Transverse colon (tissue), 4 donors: ENCODE measurements around the gene DNAJC10.

Experiments
- EP300 ChIP-seq: sonication (generic); formaldehyde crosslinking; IDR thresholded peaks from one replicate; pipeline ENCODE4 v1.6.1; 2017; ENCODE audit warnings: antibody characterized with exemption, low read depth
- POLR2A ChIP-seq: fragments of 450-650 bp; IDR thresholded peaks from one replicate; pipeline ENCODE4 v1.6.1; 2016; ENCODE audit warnings: antibody characterized with exemption, mild to moderate bottlenecking, moderate library complexity
- POLR2AphosphoS5 ChIP-seq, 3 donors: sonication (generic); formaldehyde crosslinking; IDR thresholded peaks; one replicate each; pipeline ENCODE4 v1.6.1; 2016; ENCODE audit warnings: antibody characterized with exemption in 3 of 3
- TF ChIP-seq, protein P1 (sequence below), 5 experiments: fragments of 200-600 bp in 3 of 5; fragments of 450-650 bp in 2 of 5; sonication (generic) in 3 of 5; IDR thresholded peaks; 1 replicate in 2 of 5; 2 replicates in 3 of 5; pipeline ENCODE4 v1.5.1; 2016 to 2017; ENCODE audit warnings: antibody characterized with exemption in 5 of 5, inconsistent platforms in 3 of 5, mild to moderate bottlenecking in 2 of 5, moderate library complexity in 1 of 5

DNA sequence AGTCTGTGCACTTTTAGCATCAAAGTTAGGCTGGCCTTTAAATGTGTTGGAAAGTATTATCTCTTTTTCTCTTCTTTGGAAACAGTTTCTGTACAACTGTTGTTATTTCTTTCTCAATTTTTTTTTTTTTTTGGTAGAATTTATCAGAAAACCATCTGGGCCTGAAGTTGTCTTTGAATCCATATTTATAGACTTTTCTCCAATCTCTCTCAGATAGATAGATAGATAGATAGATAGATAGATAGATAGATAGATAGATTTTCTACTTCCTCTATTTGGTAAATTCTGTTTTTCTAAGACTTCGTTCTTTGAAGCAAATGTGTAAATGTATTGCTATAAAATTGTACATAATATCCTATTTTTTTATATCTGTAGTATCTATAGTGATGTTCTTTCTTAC lies 17.5 kb downstream of the DNAJC10 start:
- TF ChIP-seq POLR2AphosphoS5 (IDR thresholded peaks at IDR 0.05) (no peak), POLR2A (no peak), EP300 (no peak)
- TF ChIP-seq, protein P1, sequence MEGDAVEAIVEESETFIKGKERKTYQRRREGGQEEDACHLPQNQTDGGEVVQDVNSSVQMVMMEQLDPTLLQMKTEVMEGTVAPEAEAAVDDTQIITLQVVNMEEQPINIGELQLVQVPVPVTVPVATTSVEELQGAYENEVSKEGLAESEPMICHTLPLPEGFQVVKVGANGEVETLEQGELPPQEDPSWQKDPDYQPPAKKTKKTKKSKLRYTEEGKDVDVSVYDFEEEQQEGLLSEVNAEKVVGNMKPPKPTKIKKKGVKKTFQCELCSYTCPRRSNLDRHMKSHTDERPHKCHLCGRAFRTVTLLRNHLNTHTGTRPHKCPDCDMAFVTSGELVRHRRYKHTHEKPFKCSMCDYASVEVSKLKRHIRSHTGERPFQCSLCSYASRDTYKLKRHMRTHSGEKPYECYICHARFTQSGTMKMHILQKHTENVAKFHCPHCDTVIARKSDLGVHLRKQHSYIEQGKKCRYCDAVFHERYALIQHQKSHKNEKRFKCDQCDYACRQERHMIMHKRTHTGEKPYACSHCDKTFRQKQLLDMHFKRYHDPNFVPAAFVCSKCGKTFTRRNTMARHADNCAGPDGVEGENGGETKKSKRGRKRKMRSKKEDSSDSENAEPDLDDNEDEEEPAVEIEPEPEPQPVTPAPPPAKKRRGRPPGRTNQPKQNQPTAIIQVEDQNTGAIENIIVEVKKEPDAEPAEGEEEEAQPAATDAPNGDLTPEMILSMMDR (IDR thresholded peaks at IDR 0.05): no peak
